ENCODE results near the gene TMEM54. TPM values are rescaled to one million over a fixed set of nuclear protein-coding genes. Genes with fewer than 3 reads are reported as not detected.

Gene TMEM54
- total and polyA plus RNA-seq, 2 of the 13 experiments (the other 11 are each of a cell fraction or from before 2014, with no cell fraction given): 2.5 to 2.9 TPM

GRCh38 chr1:32873484-32873883 lies 27.7 kb downstream of the TMEM54 start (continued):
- no peak for TF ChIP-seq TRIM24 (CRISPR knock-in tag; IDR thresholded peaks at IDR 0.05)
- no peak for TF ChIP-seq ZBTB2 (CRISPR knock-in tag; IDR thresholded peaks at IDR 0.05; ENCODE audit: low read depth)

GRCh38 chr1:32872192-32872460 lies 29.1 kb downstream of the TMEM54 start:
- DNase-seq (ENCODE audit: low spot score) (no peak), ATAC-seq (no peak), FAIRE-seq (no peak)
- H3K27me3 ChIP-seq (ENCODE audit: control insufficient read depth in 1 of 2, insufficient read depth in 2 of 2, low read length in 2 of 2): peaks cover 0 to 19% of the 10 kb centered on the region in 2 experiments; a peak in 3 of 5 replicates
- intact Hi-C loops (cut with micrococcal nuclease; ENCODE audit: unreplicated experiment) (loop anchor here (5.0 to 10.0 kb wide), 3 partner anchors 55 to 350 kb away; partner anchors contain the start of genes S100PBP and YARS1), in situ Hi-C loops (cut with HindIII; ENCODE audit: extremely low pct_ligation_motif_present, low pct_unique_long_range_greater_than_20kb) (loop anchor here (10.0 kb wide), 1 partner anchor 47 kb away; no protein-coding TSS in a partner anchor)
- H3K4me1 ChIP-seq (ENCODE audit: insufficient read depth, low read length): peaks cover 36% of the 10 kb centered on the region
- ChIA-PET POLR2A (no interaction called here), CTCF (ENCODE audit: low intra/inter-chr PET ratio, low total read pairs) (interaction anchor here (1.1 to 1.2 kb wide), 2 partner anchors 54 to 160 kb away, joined by 3 read pairs; no protein-coding TSS in a partner anchor)
- TF ChIP-seq ZFX (CRISPR knock-in tag; IDR thresholded peaks at IDR 0.05; ENCODE audit: low read depth) (no peak), KDM1A (CRISPR knock-in tag; IDR thresholded peaks at IDR 0.05) (no peak), FOXM1 (CRISPR knock-in tag; IDR thresholded peaks at IDR 0.05) (no peak), THRA (CRISPR knock-in tag; IDR thresholded peaks at IDR 0.05; ENCODE audit: borderline replicate concordance) (no peak), NFKB2 (CRISPR knock-in tag; IDR thresholded peaks at IDR 0.05; ENCODE audit: borderline replicate concordance) (no peak), ZNF343 (CRISPR knock-in tag; IDR thresholded peaks at IDR 0.05) (no peak), HMGA1 (CRISPR knock-in tag; conservative IDR thresholded peaks at IDR 0.05) (no peak), PAF1 (CRISPR knock-in tag; IDR thresholded peaks at IDR 0.05) (no peak), DNMT1 (CRISPR knock-in tag; IDR thresholded peaks at IDR 0.05) (no peak), ZNF354B (CRISPR knock-in tag; IDR thresholded peaks at IDR 0.05) (no peak), FOXK2 (IDR thresholded peaks at IDR 0.05) (no peak), ZNF879 (CRISPR knock-in tag; IDR thresholded peaks at IDR 0.05) (no peak), SNAPC2 (CRISPR knock-in tag; IDR thresholded peaks at IDR 0.05) (no peak), ZNF33B (CRISPR knock-in tag; IDR thresholded peaks at IDR 0.05) (no peak), MZF1 (CRISPR knock-in tag; IDR thresholded peaks at IDR 0.05; ENCODE audit: borderline replicate concordance) (no peak), KLF6 (CRISPR knock-in tag; IDR thresholded peaks at IDR 0.05) (no peak), ZNF225 (CRISPR knock-in tag; IDR thresholded peaks at IDR 0.05) (no peak), AFF4 (CRISPR knock-in tag; IDR thresholded peaks at IDR 0.05) (no peak), POLR2A (IDR thresholded peaks at IDR 0.05; ENCODE audit: insufficient read depth in 1 of 2, low read depth in 2 of 2, low read length in 2 of 2) (no peak)
- H3K9me3 ChIP-seq (ENCODE audit: low read length): no peaks in the 10 kb centered on the region
- no peak overlapping the region for H3K4me2 ChIP-seq (ENCODE audit: low read depth, low read length)
- no peaks in the 10 kb centered on the region for H3K36me3 ChIP-seq (replicated peaks in 1 of 2; ENCODE audit: control insufficient read depth in 1 of 2, insufficient read depth in 2 of 2, low read length in 2 of 2)
- no peak overlapping the region for H2AFZ ChIP-seq (ENCODE audit: low read length)
- no peak overlapping the region for H3K27ac ChIP-seq (ENCODE audit: extremely low read length, insufficient read depth, low read length)
- H3K4me3 ChIP-seq (replicated peaks in 1 of 3; ENCODE audit: insufficient read depth in 1 of 3, low read depth in 2 of 3, low read length in 3 of 3): no peak overlapping the region
- peaks cover 5% of the 10 kb centered on the region for H4K20me1 ChIP-seq (ENCODE audit: insufficient read depth, low read length)
- BruUV-seq (replicated peaks): no TSS peak
- WGBS (ENCODE audit: low lambda C conversion rate): 43% methylated on average over 6 of the region's 7 CpGs
- no peak overlapping the region for H3K9ac ChIP-seq (ENCODE audit: insufficient read depth, low read depth, low read length)
- H3K79me2 ChIP-seq (ENCODE audit: insufficient read depth, low read length): no peaks in the 10 kb centered on the region
